Parietal lobe (tissue), 1 donor: Measurements from ENCODE around the gene BBS12. TPM values are rescaled to one million over a fixed set of nuclear protein-coding genes. Genes with fewer than 3 reads are reported as not detected.

ENCODE experiments used
- total RNA-seq: library from RNA; depleted of rRNA; stranded (reverse); fragments of >200 nt; gene quantifications from one replicate; pipeline ENCODE4 v1.2.3, GENCODE V29; 2014

Gene BBS12
- total RNA-seq: 10.6 TPM

GRCh38 chr4:122732329-122733026 lies at the start of gene BBS12:
Gene BBS12 (plus strand): TSS chr4:122732704. CDS start chr4:122741893, 9,189 bp downstream.

Other genes starting within 250 kb of the BBS12 start
- not detected for gene IL21, start 111.6 kb upstream of the BBS12 start, total RNA-seq
- gene FGF2, start 94.1 kb downstream of the BBS12 start, total RNA-seq: 8.1 TPM
- 11.3 TPM for gene NUDT6, start 189.9 kb downstream of the BBS12 start, total RNA-seq